HEK293 (cell line): ENCODE results near the gene NKAIN4.
A peak's percentile ranks its signal among the peaks of the same experiment; 100 is the strongest.

ENCODE experiments used
- BCL6B ChIP-seq: fragments of 450-650 bp; formaldehyde crosslinking; IDR thresholded peaks from 2 replicates; pipeline ENCODE4 v1.5.1; 2017; ENCODE audit warnings: missing biosample characterization, missing genetic modification characterization
- CTCF ChIP-seq: fragments of 450-650 bp; formaldehyde crosslinking; IDR thresholded peaks from 2 replicates; pipeline ENCODE4 v1.5.1; 2016; ENCODE audit warnings: missing biosample characterization, missing genetic modification characterization
- FEZF1 ChIP-seq: fragments of 450-650 bp; formaldehyde crosslinking; IDR thresholded peaks from 2 replicates; pipeline ENCODE4 v1.5.1; 2016; ENCODE audit warnings: missing biosample characterization, missing genetic modification characterization
- GFI1B ChIP-seq: fragments of 450-650 bp; formaldehyde crosslinking; IDR thresholded peaks from 2 replicates; pipeline ENCODE4 v1.5.1; 2016; ENCODE audit warnings: missing biosample characterization, missing genetic modification characterization
- GLIS1 ChIP-seq: fragments of 450-650 bp; formaldehyde crosslinking; IDR thresholded peaks from 2 replicates; pipeline ENCODE4 v1.5.1; 2016; ENCODE audit warnings: missing biosample characterization, missing genetic modification characterization
- INSM2 ChIP-seq: fragments of 450-650 bp; formaldehyde crosslinking; IDR thresholded peaks from 2 replicates; pipeline ENCODE4 v1.5.1; 2016; ENCODE audit warnings: missing biosample characterization, missing genetic modification characterization
- KLF9 ChIP-seq: fragments of 450-650 bp; formaldehyde crosslinking; IDR thresholded peaks from 2 replicates; pipeline ENCODE4 v1.5.1; 2016; ENCODE audit warnings: missing biosample characterization, missing genetic modification characterization, low read depth
- MYNN ChIP-seq: fragments of 450-650 bp; formaldehyde crosslinking; IDR thresholded peaks from 2 replicates; pipeline ENCODE4 v1.5.1; 2016; ENCODE audit warnings: missing biosample characterization, missing genetic modification characterization, borderline replicate concordance
- OVOL3 ChIP-seq: fragments of 450-650 bp; formaldehyde crosslinking; IDR thresholded peaks from 2 replicates; pipeline ENCODE4 v1.5.1; 2016; ENCODE audit warnings: missing biosample characterization, missing genetic modification characterization
- PRDM10 ChIP-seq: fragments of 450-650 bp; formaldehyde crosslinking; IDR thresholded peaks from 2 replicates; pipeline ENCODE4 v1.5.1; 2016; ENCODE audit warnings: missing biosample characterization, missing genetic modification characterization
- SCRT1 ChIP-seq: fragments of 450-650 bp; formaldehyde crosslinking; IDR thresholded peaks from 2 replicates; pipeline ENCODE4 v1.5.1; 2016; ENCODE audit warnings: missing biosample characterization, missing genetic modification characterization, borderline replicate concordance
- SP3 ChIP-seq: fragments of 450-650 bp; formaldehyde crosslinking; IDR thresholded peaks from 2 replicates; pipeline ENCODE4 v1.5.1; 2016; ENCODE audit warnings: missing biosample characterization, missing genetic modification characterization
- ZBTB26 ChIP-seq: fragments of 450-650 bp; formaldehyde crosslinking; optimal IDR thresholded peaks from 2 replicates; pipeline ENCODE3; 2016; ENCODE audit warnings: missing biosample characterization, mild to moderate bottlenecking, missing genetic modification characterization
- ZBTB8A ChIP-seq: fragments of 450-650 bp; formaldehyde crosslinking; IDR thresholded peaks from 2 replicates; pipeline ENCODE4 v1.5.1; 2016; ENCODE audit warnings: missing biosample characterization, missing genetic modification characterization
- ZFP37 ChIP-seq: fragments of 450-650 bp; formaldehyde crosslinking; IDR thresholded peaks from 2 replicates; pipeline ENCODE4 v1.5.1; 2016; ENCODE audit warnings: missing biosample characterization, missing genetic modification characterization
- ZNF157 ChIP-seq: fragments of 450-650 bp; formaldehyde crosslinking; IDR thresholded peaks from 2 replicates; pipeline ENCODE4 v1.5.1; 2016; ENCODE audit warnings: missing biosample characterization, missing genetic modification characterization
- ZNF184 ChIP-seq: fragments of 450-650 bp; IDR thresholded peaks from 2 replicates; pipeline ENCODE4 v1.5.1; 2018; ENCODE audit warnings: missing biosample characterization, mild to moderate bottlenecking, missing genetic modification characterization
- ZNF2 ChIP-seq: fragments of 450-650 bp; formaldehyde crosslinking; IDR thresholded peaks from 2 replicates; pipeline ENCODE4 v1.5.1; 2016; ENCODE audit warnings: missing biosample characterization, missing genetic modification characterization
- ZNF211 ChIP-seq: fragments of 450-650 bp; formaldehyde crosslinking; IDR thresholded peaks from 2 replicates; pipeline ENCODE4 v1.5.1; 2016; ENCODE audit warnings: low read depth, missing biosample characterization, missing genetic modification characterization
- ZNF266 ChIP-seq: fragments of 450-650 bp; formaldehyde crosslinking; IDR thresholded peaks from 2 replicates; pipeline ENCODE4 v1.5.1; 2016; ENCODE audit warnings: missing biosample characterization, missing genetic modification characterization, low read depth
- ZNF274 ChIP-seq, 2 experiments: fragments of 200-500 bp in 1 of 2; fragments of 450-650 bp in 1 of 2; sonication (Bioruptor generic) in 1 of 2; formaldehyde crosslinking in 1 of 2; IDR thresholded peaks; 2 replicates each; pipeline versions ENCODE4 v1.5.1 to v1.6.1; 2014 to 2016; ENCODE audit warnings: borderline replicate concordance in 1 of 2, inconsistent platforms in 1 of 2, low read length in 1 of 2, missing biosample characterization in 1 of 2, missing genetic modification characterization in 1 of 2
- ZNF335 ChIP-seq: fragments of 450-650 bp; formaldehyde crosslinking; conservative IDR thresholded peaks from 2 replicates; pipeline ENCODE4 v1.5.1; 2016; ENCODE audit warnings: missing biosample characterization, missing genetic modification characterization
- ZNF341 ChIP-seq: fragments of 450-650 bp; formaldehyde crosslinking; IDR thresholded peaks from 2 replicates; pipeline ENCODE4; 2016; ENCODE audit warnings: low read depth, missing biosample characterization, missing genetic modification characterization
- ZNF416 ChIP-seq: fragments of 450-650 bp; formaldehyde crosslinking; IDR thresholded peaks from 2 replicates; pipeline ENCODE4 v1.5.1; 2016; ENCODE audit warnings: missing biosample characterization, missing genetic modification characterization
- ZNF48 ChIP-seq: fragments of 450-650 bp; formaldehyde crosslinking; IDR thresholded peaks from 2 replicates; pipeline ENCODE4 v1.5.1; 2016; ENCODE audit warnings: missing biosample characterization, missing genetic modification characterization
- ZNF571 ChIP-seq: fragments of 450-650 bp; formaldehyde crosslinking; IDR thresholded peaks from 2 replicates; pipeline ENCODE4 v1.5.0; 2017; ENCODE audit warnings: missing biosample characterization, missing genetic modification characterization
- ZNF600 ChIP-seq: fragments of 450-650 bp; formaldehyde crosslinking; IDR thresholded peaks from 2 replicates; pipeline ENCODE4 v1.5.1; 2016; ENCODE audit warnings: missing biosample characterization, missing genetic modification characterization
- ZNF639 ChIP-seq: fragments of 450-650 bp; formaldehyde crosslinking; IDR thresholded peaks from 2 replicates; pipeline ENCODE4 v1.5.1; 2016; ENCODE audit warnings: missing biosample characterization, missing genetic modification characterization
- ZNF792 ChIP-seq: fragments of 450-650 bp; formaldehyde crosslinking; IDR thresholded peaks from 2 replicates; pipeline ENCODE4 v1.5.1; 2016; ENCODE audit warnings: missing biosample characterization, missing genetic modification characterization

NKAIN4 gene

GRCh38 chr20:63290677-63291472 lies 36.6 kb upstream of the NKAIN4 start (continued):
- TF ChIP-seq CTCF (tag by site-specific recombination), result peak; percentile 77
- TF ChIP-seq ZNF792, result no peak
- TF ChIP-seq SP3 (tag by site-specific recombination), result no peak
- TF ChIP-seq INSM2 (tag by site-specific recombination), result no peak
- no peak for TF ChIP-seq OVOL3 (tag by site-specific recombination)
- TF ChIP-seq ZNF266 (tag by site-specific recombination), result no peak
- TF ChIP-seq ZNF571 (tag by site-specific recombination), result no peak
- TF ChIP-seq ZNF274 (IDR thresholded peaks at IDR 0.05; ENCODE audit: low read length), result no peak
- TF ChIP-seq ZNF274 (tag by site-specific recombination; IDR thresholded peaks at IDR 0.05; ENCODE audit: borderline replicate concordance), result no peak
- peak; percentile 23 for TF ChIP-seq ZBTB26 (tag by site-specific recombination)
- no peak for TF ChIP-seq ZNF48 (tag by site-specific recombination)
- TF ChIP-seq FEZF1, result no peak
- TF ChIP-seq BCL6B (tag by site-specific recombination), result no peak
- peak; percentile 78 for TF ChIP-seq GLIS1 (tag by site-specific recombination)
- TF ChIP-seq PRDM10, result peak; percentile 99
- no peak for TF ChIP-seq MYNN (tag by site-specific recombination)
- TF ChIP-seq ZNF211 (tag by site-specific recombination), result no peak
- TF ChIP-seq SCRT1, result no peak
- TF ChIP-seq ZFP37 (tag by site-specific recombination), result 0 out of 2 replicates have a peak, but pooled peaks have one; percentile 25
- TF ChIP-seq ZNF2 (tag by site-specific recombination), result peak; percentile 41; the same call in 1 of the 2 replicates
- no peak for TF ChIP-seq KLF9 (tag by site-specific recombination)
- TF ChIP-seq ZNF639 (tag by site-specific recombination), result no peak
- no peak for TF ChIP-seq GFI1B (tag by site-specific recombination)
- no peak for TF ChIP-seq ZNF341 (tag by site-specific recombination)
- TF ChIP-seq ZBTB8A (tag by site-specific recombination), result peak; percentile 94
- no peak for TF ChIP-seq ZNF157 (tag by site-specific recombination)
- TF ChIP-seq ZNF335 (tag by site-specific recombination), result no peak
- no peak for TF ChIP-seq ZNF184 (tag by site-specific recombination)
- TF ChIP-seq ZNF416 (tag by site-specific recombination), result no peak
- TF ChIP-seq ZNF600, result peak; percentile 78
